ENCODE measurements around the gene RNF114.
"Not testable (repeated sequence)": the region's sequence is repeated elsewhere in the genome, so short reads cannot be mapped to it uniquely, and the experiment has no call there.

RNF114 gene

GRCh38 chr20:49936153-49937026 is at the start of gene RNF114:
RNF114 (plus strand) TSS chr20:49936397; CDS start chr20:49936413, 16 bp downstream.
- peak; percentile 97 for DNase-seq

- DNase-seq, result no peak
Observed at GRCh38 chr20:49886571-49887213, 49.5 kb upstream of the RNF114 start.

- DNase-seq, result no peak
Observed at GRCh38 chr20:49887251-49888211, 48.7 kb upstream of the RNF114 start.

GRCh38 chr20:49888212-49889000 is 47.8 kb upstream of the RNF114 start:
- DNase-seq, result peak; percentile 80

GRCh38 chr20:49889001-49889934 is 46.9 kb upstream of the RNF114 start:
- DNase-seq, result no peak

- no peak for DNase-seq
Observed at GRCh38 chr20:49889935-49890333, 46.3 kb upstream of the RNF114 start.

GRCh38 chr20:49890471-49891361 is 45.5 kb upstream of the RNF114 start:
- DNase-seq, result no peak

- DNase-seq, result no peak
Observed at GRCh38 chr20:49891476-49892110, 44.6 kb upstream of the RNF114 start.

GRCh38 chr20:49892260-49892659 is 43.9 kb upstream of the RNF114 start:
- no peak for DNase-seq

- no peak for DNase-seq
Observed at GRCh38 chr20:49892817-49893216, 43.4 kb upstream of the RNF114 start.

- DNase-seq, result no peak
Observed at GRCh38 chr20:49893242-49894072, 42.7 kb upstream of the RNF114 start.

GRCh38 chr20:49894073-49894470 is 42.1 kb upstream of the RNF114 start:
- no peak for DNase-seq

- DNase-seq, result not testable (repeated sequence)
Observed at GRCh38 chr20:49895474-49896093, 40.6 kb upstream of the RNF114 start.

- no peak for DNase-seq
Observed at GRCh38 chr20:49896204-49896603, 40.0 kb upstream of the RNF114 start.

- DNase-seq, result no peak
Observed at GRCh38 chr20:49899541-49900383, 36.4 kb upstream of the RNF114 start.

- no peak for DNase-seq
Observed at GRCh38 chr20:49901588-49901987, 34.6 kb upstream of the RNF114 start.
